HG03469 (cell line): ENCODE data around the gene SHB.

Source experiments
- ATAC-seq: cut with Tn5 transposase; IDR thresholded peaks from one replicate; pipeline ENCODE4 v1.9.1; 2021; ENCODE audit warnings: mild to moderate bottlenecking, moderate library complexity, moderate number of reproducible peaks; ENCODE audit not compliant: unreplicated experiment

Gene SHB

DNA sequence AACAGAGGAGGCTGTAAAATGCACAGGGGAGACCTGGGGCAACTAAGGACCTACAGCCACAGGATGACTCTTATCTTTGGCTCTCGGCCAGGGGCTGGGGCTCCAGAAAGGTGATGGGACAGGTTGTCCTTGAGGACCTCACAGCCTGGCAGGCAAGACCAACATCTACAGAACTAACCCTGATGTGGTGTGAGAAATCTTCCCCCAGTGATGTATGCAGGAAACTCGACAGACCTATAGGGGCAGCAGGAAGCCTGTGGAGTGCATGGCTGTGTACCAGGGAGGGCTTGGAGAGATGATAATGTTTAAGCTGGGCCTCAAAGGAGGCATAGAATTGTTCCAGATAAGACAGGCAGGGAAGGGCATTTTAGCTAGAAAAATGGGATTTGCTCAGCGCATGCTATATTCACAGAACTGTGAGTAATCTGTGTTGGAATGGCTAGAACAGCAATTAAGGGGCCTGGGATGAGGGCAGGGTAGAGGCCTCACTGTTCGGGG is 96.6 kb downstream of the SHB start:
- no peak for ATAC-seq

DNA sequence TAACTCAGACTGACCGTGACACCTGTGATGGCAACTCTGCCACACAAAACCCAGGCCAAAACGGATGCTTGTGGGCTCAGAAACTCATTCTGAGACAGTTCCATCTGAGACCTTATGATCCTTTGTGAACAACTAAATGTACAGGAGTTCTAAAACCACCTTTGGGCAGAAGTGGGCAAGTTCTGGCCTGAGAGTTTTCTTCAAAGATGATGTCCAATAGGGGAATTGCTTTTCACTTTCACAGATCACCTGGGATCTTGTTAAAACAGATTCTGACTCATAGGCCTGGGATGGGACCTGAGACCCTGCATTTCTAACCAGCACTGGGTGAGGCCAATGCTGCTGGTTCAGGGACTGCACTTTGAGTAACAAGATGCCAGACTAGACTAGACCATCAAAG is 97.3 kb downstream of the SHB start:
- no peak for ATAC-seq

DNA sequence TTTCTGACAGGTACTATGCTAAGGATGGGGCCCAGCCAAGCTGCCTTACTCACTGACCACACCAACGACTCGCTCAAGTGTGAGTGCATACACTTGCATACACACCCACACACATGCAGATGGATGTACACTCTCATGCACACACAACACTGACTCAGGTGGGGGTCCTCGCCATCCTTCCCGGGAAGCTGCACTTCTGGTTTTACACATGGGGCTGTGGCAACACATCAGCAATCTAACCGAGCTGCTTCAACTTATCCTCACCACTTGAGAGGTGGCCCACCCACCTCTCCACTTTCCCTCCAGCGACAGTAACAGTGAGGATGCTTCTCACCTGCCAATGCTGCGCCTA is 97.9 kb downstream of the SHB start:
- no peak for ATAC-seq

DNA sequence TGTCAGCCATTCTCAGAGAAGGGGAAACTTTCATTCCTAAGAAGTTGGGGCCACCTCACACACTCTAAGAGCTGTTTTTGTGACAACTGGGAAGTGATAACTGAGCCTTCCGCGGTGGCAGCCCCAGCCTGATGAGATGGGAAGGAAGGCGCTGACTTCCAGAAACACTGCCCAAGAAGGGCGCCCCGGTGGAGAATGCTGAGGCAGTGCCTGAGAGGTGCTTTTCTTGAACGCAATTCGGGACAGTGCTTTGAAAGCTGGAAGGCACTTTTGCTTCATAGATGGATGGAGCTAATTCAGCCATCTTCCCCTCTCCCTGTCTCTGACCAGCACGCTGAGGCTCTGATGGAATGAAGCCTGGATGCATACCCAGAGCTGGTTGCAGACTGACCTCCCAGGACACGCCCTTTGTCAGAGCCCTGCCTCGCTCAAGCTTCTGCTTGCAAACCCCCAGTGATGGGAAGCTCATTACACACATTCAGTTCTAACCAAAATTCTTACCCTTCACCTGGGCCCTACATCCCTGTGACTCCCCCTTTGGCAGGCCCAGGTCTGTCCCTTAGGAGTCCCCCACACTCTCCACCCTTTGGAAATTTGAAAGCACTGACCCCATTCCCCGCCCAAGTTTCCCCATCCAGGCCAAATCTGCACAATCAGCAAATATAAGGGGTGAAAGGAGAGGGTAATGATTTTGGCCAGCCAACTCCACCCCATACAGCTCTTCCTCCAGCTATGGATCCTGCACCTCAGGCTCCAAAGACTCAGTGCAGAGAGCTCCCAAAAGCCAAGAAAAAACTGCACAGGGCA is 98.5 kb downstream of the SHB start:
- ATAC-seq: no peak

DNA sequence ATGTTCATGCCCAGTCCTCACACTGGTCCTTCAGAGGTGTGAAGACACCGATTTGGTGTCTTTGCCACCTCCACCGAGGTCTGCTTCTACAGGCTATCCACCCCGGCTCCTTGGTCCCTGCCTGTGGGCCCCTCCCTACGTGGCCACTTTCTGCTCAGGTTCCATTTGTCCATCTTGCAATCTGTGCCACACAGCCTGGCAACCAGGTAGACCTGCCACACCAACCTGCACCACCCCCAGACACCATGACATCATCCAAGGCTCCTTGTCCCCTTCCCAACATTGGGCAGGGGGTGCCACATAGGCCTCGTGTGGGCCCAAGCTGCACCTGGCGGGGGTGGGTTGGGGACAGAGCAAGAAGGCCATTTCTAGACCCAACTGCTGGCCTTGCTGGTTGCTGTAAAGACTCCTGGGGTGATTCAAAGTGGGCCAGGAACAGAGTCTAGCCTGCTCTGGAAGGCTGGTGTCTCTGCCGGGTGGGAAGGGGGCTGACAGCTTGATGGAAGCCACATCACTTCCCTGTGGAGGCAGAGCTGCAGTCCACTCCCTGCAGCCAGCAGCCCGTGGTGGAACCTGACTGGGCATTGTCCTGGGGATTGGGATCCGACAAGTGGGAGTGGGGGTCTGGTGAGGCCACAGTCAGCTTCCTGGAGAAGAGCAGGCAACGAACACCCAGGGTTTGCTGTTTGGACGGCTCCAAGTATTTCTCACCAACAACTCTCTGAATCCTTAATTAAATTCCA is 99.3 kb downstream of the SHB start:
- no peak for ATAC-seq

DNA sequence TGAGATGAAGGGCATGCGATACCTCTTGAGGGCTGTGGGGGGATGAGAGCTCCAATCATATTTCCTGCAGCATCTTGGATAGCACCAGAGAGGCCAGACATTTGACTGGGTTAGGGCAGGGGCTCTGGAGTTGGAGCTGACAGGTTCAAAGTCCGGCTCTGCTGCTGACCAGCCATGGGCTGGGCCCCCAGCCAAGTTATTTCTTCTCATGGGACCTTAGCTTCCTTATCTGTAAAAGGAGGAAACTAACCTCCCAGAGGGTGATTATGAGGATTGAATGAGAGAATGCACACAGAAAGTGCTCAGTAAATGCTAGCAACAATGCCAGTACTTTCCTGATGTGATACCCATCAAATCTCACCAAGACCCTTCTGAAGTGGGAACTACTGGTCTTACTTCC is 99.9 kb downstream of the SHB start:
- no peak for ATAC-seq

DNA sequence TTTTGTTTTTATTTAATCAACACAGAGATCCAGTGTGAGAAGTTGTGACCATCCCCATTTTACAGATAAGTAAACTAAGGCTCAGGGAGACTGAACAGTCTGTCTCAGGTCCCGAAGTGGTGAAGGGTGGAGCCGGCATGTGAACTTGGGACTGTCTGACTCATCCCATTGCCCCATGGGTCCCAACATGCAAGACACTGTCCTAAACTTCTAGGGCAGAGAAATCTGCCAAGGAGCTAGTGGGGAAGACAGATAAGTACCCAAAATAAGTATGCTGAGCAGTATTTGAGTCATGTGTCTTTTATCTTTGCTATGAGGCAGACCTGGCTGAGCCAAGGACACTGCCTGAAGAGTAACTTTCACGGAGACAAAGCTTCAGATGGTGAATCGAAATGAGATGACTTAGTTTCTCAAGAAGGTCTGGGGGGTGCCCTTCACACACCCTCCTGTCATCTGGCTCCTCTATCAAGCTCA is 100.8 kb downstream of the SHB start:
- ATAC-seq: no peak

DNA sequence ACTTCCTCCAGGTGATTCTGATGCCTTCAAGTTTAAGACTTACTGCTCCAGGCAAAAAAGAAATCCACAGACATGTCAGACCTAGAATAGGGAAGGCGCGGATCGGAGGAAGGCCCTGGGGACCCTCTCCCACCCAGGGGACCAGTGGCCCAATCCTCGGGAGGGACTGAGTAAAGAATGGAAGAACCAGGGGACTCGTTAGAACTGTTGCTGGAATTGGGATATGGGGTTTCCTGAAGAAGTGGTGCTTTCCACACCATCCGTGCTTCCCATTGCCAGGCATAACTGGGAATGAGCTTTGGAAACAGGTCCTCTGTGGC is 101.3 kb downstream of the SHB start:
- ATAC-seq: no peak

DNA sequence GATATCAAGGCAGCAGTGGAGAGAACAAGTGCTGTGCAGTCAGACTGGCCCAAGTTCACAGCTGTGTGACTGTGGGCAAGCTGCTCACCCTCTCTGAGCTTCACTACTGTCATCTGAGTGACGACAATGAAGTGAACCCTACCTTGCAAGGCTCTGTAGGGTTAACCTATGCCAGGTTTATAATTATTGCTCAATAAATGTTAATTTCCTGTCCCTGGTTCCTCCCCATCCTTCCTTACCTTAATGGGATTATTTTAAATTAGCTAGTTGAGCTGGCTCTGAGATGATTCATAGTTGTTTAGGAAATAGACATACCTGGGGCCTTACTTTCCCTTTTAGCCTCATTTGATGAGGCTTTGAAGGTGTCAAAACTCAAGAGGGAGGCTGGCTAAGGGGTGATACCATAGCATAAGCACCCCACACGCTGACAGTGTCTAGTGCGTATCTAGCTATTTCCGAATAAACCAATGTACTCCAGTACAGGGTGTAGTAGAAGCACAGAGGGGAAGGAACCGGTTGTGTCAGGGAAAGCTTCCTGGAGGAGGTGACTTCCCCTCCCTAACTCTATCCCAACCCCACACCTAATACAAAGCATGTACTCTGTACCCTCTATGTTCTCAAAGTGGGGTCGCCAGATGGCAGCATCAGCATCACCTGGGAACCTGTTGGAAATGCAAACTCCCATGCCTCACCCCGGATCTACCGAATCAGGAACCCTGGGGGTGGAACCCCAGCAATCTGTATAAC is 101.8 kb downstream of the SHB start:
- no peak for ATAC-seq

DNA sequence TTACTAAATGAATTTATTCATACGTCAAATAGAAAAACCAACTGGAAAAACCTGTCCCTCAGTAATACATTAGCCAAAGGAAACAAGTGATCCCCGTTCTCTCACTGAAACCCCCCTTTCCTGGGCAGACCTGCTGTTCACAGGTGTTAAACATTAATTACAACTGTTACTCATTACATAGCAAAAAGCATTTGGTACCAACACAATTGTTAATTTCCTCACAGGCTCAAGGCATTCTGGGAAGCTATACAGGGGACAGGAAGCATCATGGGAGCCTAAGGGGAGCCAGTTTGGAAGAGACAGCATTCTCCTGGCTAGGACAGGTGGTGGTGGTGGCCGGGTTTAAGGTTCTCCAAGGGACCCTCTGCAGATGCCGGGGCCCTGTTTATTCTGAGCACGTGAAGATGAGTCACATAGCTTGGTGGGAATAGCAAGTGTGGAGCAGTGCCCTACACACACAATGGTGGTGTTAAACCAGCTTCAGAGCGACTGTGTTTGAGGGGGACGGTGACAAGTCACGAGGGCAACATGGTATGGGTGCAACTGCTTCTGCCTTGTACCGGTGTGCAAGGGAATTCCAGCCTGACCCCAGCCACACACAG is 102.5 kb downstream of the SHB start:
- ATAC-seq: no peak

DNA sequence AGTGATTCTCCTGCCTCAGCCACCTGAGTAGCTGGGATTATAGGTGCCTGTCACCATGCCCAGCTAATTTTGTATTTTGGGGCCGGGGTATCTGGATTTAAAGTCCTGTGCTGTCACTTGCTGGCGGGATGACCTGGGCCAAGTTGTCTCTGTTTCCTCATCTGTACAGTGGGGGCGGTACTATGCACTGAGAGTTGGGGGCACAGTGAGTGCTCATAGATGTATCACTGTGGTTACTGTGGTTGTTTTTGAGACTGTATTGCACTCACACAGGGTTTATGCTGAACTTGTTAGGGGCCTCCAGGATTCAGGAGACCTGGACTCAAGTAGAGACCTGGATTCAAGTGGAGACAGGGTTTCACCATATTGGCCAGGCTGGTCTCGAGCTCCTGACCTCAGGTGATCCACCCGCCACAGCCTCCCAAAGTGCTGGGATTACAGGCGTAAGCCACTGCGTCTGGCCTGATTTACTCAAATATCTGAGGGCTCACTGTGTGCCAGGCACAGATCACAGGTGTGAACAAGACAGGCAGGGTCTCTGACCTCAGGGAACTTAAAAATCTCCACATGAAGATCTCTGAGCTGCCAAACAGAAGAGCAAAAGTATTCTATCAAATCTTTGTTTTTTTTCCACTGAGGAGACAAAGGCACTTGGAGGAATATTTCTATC is 103.2 kb downstream of the SHB start:
- peak; percentile 45 for ATAC-seq

DNA sequence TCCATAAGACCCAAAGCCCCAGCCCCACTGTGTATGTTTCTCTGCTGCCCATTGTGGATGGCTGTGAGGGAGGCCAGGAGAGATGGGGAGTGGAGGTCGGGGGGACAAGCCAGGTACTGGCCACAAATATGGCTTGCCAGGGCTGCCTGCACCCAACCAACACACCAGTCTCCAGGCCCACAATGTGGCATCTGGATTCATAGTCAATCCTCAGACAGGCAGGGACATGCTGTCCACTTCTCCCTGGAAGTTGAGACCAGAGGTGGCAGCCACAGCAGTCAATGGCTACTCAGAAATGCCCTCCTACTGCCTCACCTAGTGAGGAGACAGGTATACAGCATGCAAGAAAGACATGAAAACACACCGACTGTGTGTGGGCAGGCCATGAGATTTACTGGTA is 103.9 kb downstream of the SHB start:
- ATAC-seq: no peak

DNA sequence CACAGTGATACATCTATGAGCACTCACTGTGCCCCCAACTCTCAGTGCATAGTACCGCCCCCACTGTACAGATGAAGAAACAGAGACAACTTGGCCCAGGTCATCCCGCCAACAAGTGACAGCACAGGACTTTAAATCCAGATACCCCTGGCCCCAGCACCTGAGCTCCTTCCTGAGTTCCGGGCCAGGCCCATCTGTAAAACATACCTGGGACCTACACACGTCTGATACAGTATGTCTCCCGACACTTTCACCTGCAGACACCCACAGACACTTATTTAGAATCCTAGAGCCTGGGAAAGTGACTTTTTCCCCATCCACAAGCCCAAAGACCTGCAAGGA is 104.3 kb downstream of the SHB start:
- no peak for ATAC-seq

DNA sequence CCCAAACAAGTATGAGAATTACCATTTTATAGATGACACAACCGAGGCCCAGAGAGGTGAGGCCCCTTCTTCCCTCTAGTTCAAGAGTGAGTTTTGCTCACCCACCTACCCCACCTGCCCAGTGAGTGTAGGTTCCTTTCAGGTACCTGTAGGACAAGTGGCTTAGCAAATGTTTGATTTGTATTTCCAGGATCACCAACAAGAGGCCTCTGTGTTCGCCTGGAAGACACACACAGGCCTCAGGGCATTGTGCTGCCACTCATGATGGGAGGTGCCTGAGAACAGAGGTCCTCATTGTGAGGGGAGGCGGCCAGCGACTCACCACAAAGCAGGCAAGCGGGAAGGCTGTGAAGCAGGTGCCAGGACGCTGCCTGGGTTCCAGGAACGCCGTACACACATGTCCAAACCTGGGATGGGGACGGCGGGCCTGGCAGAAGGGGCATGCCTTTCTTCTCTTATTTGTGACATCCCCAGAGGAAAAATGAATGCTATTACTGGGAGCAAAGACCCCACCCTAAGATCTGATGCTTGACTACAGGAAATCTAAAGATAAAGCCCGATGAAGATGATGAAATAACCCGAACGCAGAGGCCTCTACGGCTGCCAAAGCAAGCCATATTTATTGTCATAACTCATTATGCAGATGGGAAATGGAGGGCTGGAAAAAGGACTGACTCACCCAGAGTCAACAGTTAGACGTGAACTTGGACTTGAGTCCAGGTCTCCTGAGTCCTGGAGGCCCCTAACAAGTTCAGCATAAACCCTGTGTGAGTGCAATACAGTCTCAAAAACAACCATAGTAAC is 104.9 kb downstream of the SHB start:
- no peak for ATAC-seq

DNA sequence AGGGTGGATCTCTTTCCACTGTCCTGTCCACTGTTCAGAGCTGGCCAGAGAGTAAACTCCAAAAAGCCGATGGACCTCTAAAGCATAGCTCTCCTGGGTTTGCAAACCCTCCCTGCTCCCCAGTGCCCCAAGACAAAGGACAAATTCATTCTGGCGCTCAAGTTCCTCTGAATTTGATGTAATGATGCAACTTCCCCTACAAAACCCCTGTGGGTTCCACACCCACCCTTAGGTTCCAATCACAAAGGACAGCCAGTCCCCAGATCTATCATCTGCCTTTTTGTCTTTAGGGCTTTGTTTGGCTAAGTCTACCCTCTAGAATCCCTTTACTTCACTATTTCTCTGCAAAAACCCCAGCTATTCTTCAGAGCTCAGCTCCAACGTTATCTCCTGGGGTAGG is 107.7 kb downstream of the SHB start:
- ATAC-seq: no peak

DNA sequence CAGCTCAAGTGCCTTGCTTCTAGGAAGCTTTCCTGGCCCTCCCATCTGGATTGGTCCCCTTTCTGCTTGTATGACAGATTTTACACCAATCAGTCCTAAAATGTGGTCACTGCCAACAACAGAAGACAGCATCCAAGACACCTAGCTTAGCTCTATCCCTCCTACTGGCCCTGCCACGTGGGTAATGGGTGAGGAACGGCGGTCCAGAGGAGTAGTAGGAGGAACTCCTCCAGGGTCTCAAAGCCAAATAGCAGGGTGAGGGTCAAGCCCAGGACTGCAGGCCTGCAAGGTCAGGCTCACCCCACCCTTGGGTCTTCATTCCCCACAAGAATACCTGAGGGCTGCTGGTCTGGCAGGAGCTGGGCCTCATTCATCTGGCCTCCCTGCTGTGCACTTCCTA is 108.4 kb downstream of the SHB start:
- ATAC-seq: no peak

DNA sequence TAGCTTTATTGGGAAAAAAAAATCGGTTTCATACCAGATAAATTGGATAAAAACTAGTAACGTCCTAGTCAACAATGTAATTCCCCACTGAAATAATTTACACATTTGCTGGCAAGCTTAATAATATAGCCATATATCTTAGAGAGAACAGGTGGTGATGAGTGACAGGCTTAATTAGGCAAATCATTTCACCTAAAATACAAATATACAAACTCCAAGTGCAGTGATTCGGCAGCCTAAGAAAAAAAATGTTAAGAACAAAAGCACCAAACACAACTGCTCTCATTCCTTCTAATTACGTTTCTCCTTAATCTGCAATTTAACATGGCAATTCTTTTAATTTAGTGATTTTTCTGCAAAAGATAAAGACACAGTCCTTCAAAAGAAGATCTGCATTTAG is 109.1 kb downstream of the SHB start:
- no peak for ATAC-seq

DNA sequence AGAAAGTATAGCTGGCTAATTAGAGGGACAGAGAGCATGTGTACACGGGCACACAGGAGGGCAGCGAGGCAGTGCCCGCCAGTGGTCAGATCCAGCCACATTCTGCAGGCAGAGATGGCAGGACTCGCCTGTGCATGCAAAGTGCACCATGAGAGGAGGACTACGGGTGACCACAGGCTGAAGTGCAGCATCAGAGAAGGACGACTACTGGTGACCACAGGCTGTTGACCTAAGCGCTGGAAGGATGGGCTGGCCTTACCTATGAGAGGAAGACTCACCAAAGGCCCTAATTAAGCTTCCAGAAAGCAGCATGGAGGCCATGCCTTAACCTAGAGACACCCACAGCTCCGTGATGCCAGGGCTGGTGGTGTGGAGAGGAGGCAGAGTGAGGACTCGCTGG is 110.9 kb downstream of the SHB start:
- ATAC-seq: no peak

DNA sequence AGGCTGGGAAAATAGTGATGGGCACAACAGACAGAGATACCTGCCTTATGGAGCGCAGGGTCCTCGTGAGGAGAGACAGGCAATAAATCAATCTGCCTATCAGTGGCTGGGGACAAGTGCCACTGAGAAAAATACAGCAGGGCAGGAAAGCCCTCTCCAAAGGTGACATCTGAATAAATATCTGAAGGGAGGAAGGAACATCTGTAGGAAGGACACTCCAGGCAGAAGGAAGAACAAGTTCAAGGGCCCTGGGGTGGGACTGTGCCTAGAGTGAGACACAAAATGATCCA is 111.4 kb downstream of the SHB start:
- ATAC-seq: no peak

DNA sequence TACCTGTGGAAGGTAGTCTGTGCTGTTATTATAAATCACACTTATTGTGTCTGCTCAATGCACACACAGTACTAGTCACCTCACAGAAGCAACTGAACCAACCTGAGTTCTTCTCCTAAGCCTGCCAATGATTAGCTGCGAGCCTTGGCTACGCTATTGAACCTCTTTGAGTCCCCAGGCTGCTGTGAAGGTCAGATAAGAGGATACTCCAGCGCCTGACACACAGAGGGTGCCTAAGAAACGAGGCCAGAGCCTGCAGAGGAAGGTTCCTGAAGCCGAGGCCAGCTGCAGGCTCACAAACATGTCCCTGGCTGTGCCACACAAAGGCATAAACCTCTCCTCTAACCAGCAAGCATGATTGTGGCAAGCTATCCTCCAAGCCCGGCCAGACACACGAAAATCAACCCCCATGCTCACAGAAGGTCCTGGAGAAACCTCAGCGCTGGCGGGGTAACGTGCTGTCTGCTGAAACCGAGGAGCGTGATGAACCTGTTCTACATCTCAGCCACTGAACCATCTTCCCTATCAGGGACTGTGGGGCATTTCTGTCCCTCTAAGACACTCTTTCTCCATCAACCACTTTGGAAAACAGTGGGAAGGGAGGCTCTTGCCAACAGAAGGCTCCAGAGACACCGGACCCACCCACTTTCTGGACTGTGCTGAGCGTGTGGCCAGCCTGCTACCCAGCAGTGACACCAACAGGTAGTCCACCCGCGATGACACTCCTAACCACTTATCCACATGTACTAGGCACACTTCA is 111.9 kb downstream of the SHB start:
- no peak for ATAC-seq
